Neural cell (in vitro differentiated cells): ENCODE results near the gene YPEL1. TPM values are rescaled to one million over a fixed set of nuclear protein-coding genes. Genes with fewer than 3 reads are reported as not detected.
"Not testable (repeated sequence)": the region's sequence is repeated elsewhere in the genome, so short reads cannot be mapped to it uniquely, and the experiment has no call there.

Experiments used
- H2AFZ ChIP-seq: fragments of 200-600, 300-800 bp; sonication (generic), shearing (Covaris generic); 2 replicates; pipeline ENCODE4 v1.6.0; 2014; ENCODE audit warnings: low read depth, mild to moderate bottlenecking, antibody characterized with exemption, low read length, moderate library complexity
- H3F3A ChIP-seq: fragments of 200-600 bp; shearing (Covaris generic); 2 replicates; pipeline ENCODE4 v1.6.1; 2016; ENCODE audit warnings: mild to moderate bottlenecking, moderate library complexity, mixed read lengths, antibody characterized with exemption, low read length; ENCODE audit not compliant: insufficient read depth, poor library complexity, severe bottlenecking
- H3K27ac ChIP-seq: fragments of 200-600, 300-800 bp; sonication (generic), shearing (Covaris generic); 2 replicates; pipeline ENCODE4 v1.5.1; 2014; ENCODE audit warnings: mild to moderate bottlenecking, low read length, moderate library complexity
- H3K27me3 ChIP-seq: fragments of 300-800, 200-600 bp; sonication (generic), shearing (Covaris generic); 2 replicates; pipeline ENCODE4 v1.6.0; 2014; ENCODE audit warnings: mild to moderate bottlenecking, low read depth, low read length, moderate library complexity; ENCODE audit not compliant: insufficient read depth
- H3K36me3 ChIP-seq: fragments of 300-800, 200-600 bp; sonication (generic), shearing (Covaris generic); 2 replicates; pipeline ENCODE4 v1.5.1; 2014; ENCODE audit warnings: mild to moderate bottlenecking, antibody characterized with exemption, low read length, moderate library complexity; ENCODE audit not compliant: insufficient read depth
- H3K4me2 ChIP-seq: fragments of 300-800, 200-600 bp; sonication (generic), shearing (Covaris generic); 2 replicates; pipeline ENCODE4 v1.6.0; 2014; ENCODE audit warnings: mild to moderate bottlenecking, low read length
- H3K4me3 ChIP-seq: fragments of 300-800, 200-600 bp; sonication (generic), shearing (Covaris generic); 2 replicates; pipeline ENCODE4 v1.5.1; 2014; ENCODE audit warnings: mild to moderate bottlenecking, low read length, moderate library complexity
- H3K79me2 ChIP-seq: fragments of 200-600 bp; shearing (Covaris generic); replicated peaks from 2 replicates; pipeline ENCODE4 v1.6.0; 2014; ENCODE audit warnings: mild to moderate bottlenecking, low read length, moderate library complexity; ENCODE audit not compliant: insufficient read depth
- H3K9ac ChIP-seq: fragments of 300-800, 200-600 bp; sonication (generic), shearing (Covaris generic); 2 replicates; pipeline ENCODE4 v1.6.1; 2016; ENCODE audit warnings: mild to moderate bottlenecking, low read length, mixed read lengths
- H3K9me2 ChIP-seq: fragments of 200-600 bp; shearing (Covaris generic); 2 replicates; pipeline ENCODE4 v1.6.1; 2016; ENCODE audit warnings: mild to moderate bottlenecking, low read length, mixed read lengths; ENCODE audit not compliant: insufficient read depth
- H3K9me3 ChIP-seq: fragments of 200-600, 300-800 bp; sonication (generic), shearing (Covaris generic); 2 replicates; pipeline ENCODE4 v1.6.1; 2016; ENCODE audit warnings: mild to moderate bottlenecking, mixed run types, low read length, moderate library complexity, mixed read lengths
- H4K20me1 ChIP-seq: fragments of 200-600 bp; shearing (Covaris generic); 2 replicates; pipeline ENCODE4 v1.6.1; 2016; ENCODE audit warnings: mild to moderate bottlenecking, mixed run types; ENCODE audit not compliant: insufficient read depth
- EP300 ChIP-seq: fragments of 450-650 bp; conservative IDR thresholded peaks from 2 replicates; pipeline ENCODE4 v1.6.1; 2014; ENCODE audit warnings: antibody characterized with exemption, mild to moderate bottlenecking, moderate library complexity; ENCODE audit not compliant: poor library complexity, severe bottlenecking
- EZH2 ChIP-seq: fragments of 200-600, 300-800 bp; shearing (Covaris generic), sonication (generic); IDR thresholded peaks from 2 replicates; pipeline ENCODE4 v1.6.1; 2014; ENCODE audit warnings: antibody characterized with exemption, low read length, borderline replicate concordance, mild to moderate bottlenecking; ENCODE audit not compliant: insufficient read depth, poor library complexity, severe bottlenecking
- MXI1 ChIP-seq: fragments of 450-650 bp; conservative IDR thresholded peaks from 2 replicates; pipeline ENCODE4 v1.6.1; 2014; ENCODE audit warnings: antibody characterized with exemption, mild to moderate bottlenecking; ENCODE audit not compliant: poor library complexity, severe bottlenecking
- POLR2AphosphoS5 ChIP-seq: IDR thresholded peaks from 2 replicates; pipeline ENCODE4 v1.6.1; 2012
- RAD21 ChIP-seq: fragments of 450-650 bp; conservative IDR thresholded peaks from 2 replicates; pipeline ENCODE4 v1.6.1; 2014; ENCODE audit warnings: antibody characterized with exemption, mild to moderate bottlenecking, moderate library complexity
- SMC3 ChIP-seq: fragments of 450-650 bp; conservative IDR thresholded peaks from 2 replicates; pipeline ENCODE4 v1.6.1; 2014; ENCODE audit warnings: antibody characterized with exemption, mild to moderate bottlenecking, moderate library complexity; ENCODE audit not compliant: poor library complexity
- TAF1 ChIP-seq: IDR thresholded peaks from 2 replicates; pipeline ENCODE4 v1.6.1; 2012; ENCODE audit warnings: low read depth
- polyA plus RNA-seq: library from polyadenylated mRNA; depleted of rRNA; stranded (reverse); fragments of >200 nt; gene quantifications from 2 replicates; pipeline ENCODE4 v1.2.3, GENCODE V29; 2014
- TF ChIP-seq, protein P1 (sequence below): IDR thresholded peaks from 2 replicates; pipeline ENCODE4 v1.6.1; 2012; ENCODE audit warnings: borderline replicate concordance
- TF ChIP-seq, protein P2 (sequence below): fragments of 450-650 bp; IDR thresholded peaks from 2 replicates; pipeline ENCODE4 v1.5.1; 2014; ENCODE audit warnings: antibody characterized with exemption, mild to moderate bottlenecking, moderate library complexity; ENCODE audit not compliant: poor library complexity, severe bottlenecking

YPEL1 gene
- polyA plus RNA-seq, 1 donor from 2014 or later: 38.0 TPM

GRCh38 chr22:21744917-21745316 lies 9.3 kb upstream of the YPEL1 start:
- H3K79me2 ChIP-seq, H3K36me3 ChIP-seq, H3K27me3 ChIP-seq, H3K4me3 ChIP-seq, H3K9me3 ChIP-seq, H2AFZ ChIP-seq, H3F3A ChIP-seq, H3K9ac ChIP-seq, H3K27ac ChIP-seq, H3K4me2 ChIP-seq, H3K9me2 ChIP-seq, H4K20me1 ChIP-seq: not testable (repeated sequence)

- Histone ChIP-seq H3K9ac (no peak overlapping the region), H3K79me2 (no peaks in the 10 kb centered on the region), H3K27ac (no peak overlapping the region), H3K27me3 (no peaks in the 10 kb centered on the region), H3K9me3 (no peaks in the 10 kb centered on the region), H3K36me3 (no peaks in the 10 kb centered on the region), H2AFZ (no peak overlapping the region), H3K4me2 (no peak overlapping the region), H3F3A (no peaks in the 10 kb centered on the region), H3K4me3 (no peak overlapping the region), H3K9me2 (no peaks in the 10 kb centered on the region), H4K20me1 (no peaks in the 10 kb centered on the region)
- TF ChIP-seq, protein P1, sequence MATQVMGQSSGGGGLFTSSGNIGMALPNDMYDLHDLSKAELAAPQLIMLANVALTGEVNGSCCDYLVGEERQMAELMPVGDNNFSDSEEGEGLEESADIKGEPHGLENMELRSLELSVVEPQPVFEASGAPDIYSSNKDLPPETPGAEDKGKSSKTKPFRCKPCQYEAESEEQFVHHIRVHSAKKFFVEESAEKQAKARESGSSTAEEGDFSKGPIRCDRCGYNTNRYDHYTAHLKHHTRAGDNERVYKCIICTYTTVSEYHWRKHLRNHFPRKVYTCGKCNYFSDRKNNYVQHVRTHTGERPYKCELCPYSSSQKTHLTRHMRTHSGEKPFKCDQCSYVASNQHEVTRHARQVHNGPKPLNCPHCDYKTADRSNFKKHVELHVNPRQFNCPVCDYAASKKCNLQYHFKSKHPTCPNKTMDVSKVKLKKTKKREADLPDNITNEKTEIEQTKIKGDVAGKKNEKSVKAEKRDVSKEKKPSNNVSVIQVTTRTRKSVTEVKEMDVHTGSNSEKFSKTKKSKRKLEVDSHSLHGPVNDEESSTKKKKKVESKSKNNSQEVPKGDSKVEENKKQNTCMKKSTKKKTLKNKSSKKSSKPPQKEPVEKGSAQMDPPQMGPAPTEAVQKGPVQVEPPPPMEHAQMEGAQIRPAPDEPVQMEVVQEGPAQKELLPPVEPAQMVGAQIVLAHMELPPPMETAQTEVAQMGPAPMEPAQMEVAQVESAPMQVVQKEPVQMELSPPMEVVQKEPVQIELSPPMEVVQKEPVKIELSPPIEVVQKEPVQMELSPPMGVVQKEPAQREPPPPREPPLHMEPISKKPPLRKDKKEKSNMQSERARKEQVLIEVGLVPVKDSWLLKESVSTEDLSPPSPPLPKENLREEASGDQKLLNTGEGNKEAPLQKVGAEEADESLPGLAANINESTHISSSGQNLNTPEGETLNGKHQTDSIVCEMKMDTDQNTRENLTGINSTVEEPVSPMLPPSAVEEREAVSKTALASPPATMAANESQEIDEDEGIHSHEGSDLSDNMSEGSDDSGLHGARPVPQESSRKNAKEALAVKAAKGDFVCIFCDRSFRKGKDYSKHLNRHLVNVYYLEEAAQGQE: no peak
- TF ChIP-seq RAD21: no peak
- no peak for TF ChIP-seq POLR2AphosphoS5
- TF ChIP-seq TAF1: no peak
- TF ChIP-seq EP300: no peak
- no peak for TF ChIP-seq SMC3
- TF ChIP-seq, protein P2, sequence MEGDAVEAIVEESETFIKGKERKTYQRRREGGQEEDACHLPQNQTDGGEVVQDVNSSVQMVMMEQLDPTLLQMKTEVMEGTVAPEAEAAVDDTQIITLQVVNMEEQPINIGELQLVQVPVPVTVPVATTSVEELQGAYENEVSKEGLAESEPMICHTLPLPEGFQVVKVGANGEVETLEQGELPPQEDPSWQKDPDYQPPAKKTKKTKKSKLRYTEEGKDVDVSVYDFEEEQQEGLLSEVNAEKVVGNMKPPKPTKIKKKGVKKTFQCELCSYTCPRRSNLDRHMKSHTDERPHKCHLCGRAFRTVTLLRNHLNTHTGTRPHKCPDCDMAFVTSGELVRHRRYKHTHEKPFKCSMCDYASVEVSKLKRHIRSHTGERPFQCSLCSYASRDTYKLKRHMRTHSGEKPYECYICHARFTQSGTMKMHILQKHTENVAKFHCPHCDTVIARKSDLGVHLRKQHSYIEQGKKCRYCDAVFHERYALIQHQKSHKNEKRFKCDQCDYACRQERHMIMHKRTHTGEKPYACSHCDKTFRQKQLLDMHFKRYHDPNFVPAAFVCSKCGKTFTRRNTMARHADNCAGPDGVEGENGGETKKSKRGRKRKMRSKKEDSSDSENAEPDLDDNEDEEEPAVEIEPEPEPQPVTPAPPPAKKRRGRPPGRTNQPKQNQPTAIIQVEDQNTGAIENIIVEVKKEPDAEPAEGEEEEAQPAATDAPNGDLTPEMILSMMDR: no peak
- TF ChIP-seq MXI1: no peak
- TF ChIP-seq EZH2: no peak
Measured at GRCh38 chr22:21741790-21742189, 6.2 kb upstream of the YPEL1 start.

- Histone ChIP-seq H4K20me1 (no peaks in the 10 kb centered on the region), H3K4me2 (no peak overlapping the region), H3K36me3 (no peaks in the 10 kb centered on the region), H3K27ac (no peak overlapping the region), H3K9me3 (no peaks in the 10 kb centered on the region), H3K9me2 (no peaks in the 10 kb centered on the region), H3K79me2 (no peaks in the 10 kb centered on the region), H3K4me3 (no peak overlapping the region), H2AFZ (no peak overlapping the region), H3K9ac (no peak overlapping the region), H3K27me3 (no peaks in the 10 kb centered on the region), H3F3A (no peaks in the 10 kb centered on the region)
- TF ChIP-seq EZH2 (no peak), POLR2AphosphoS5 (no peak)
- TF ChIP-seq, protein P1: no peak
Measured at GRCh38 chr22:21741059-21741458, 5.5 kb upstream of the YPEL1 start.
